Uterus (tissue), 2 donors: Measurements from ENCODE around the gene BDKRB1.

Experiments used
- POLR2A ChIP-seq, 2 donors: fragments of 450-650 bp; IDR thresholded peaks; one replicate each; pipeline ENCODE4 v1.6.1; 2016; ENCODE audit warnings: antibody characterized with exemption in 2 of 2, mild to moderate bottlenecking in 1 of 2, moderate library complexity in 1 of 2
- TF ChIP-seq, protein P1 (sequence below), 4 experiments: fragments of 200-600 bp in 2 of 4; fragments of 450-650 bp in 2 of 4; sonication (generic) in 2 of 4; IDR thresholded peaks; one replicate each; pipeline ENCODE4 v1.5.1; 2016 to 2019; ENCODE audit warnings: antibody characterized with exemption in 4 of 4, mild to moderate bottlenecking in 2 of 4, moderate library complexity in 1 of 4

GRCh38 chr14:96264853-96265252 is 8.8 kb downstream of the BDKRB1 start:
- TF ChIP-seq, protein P1, sequence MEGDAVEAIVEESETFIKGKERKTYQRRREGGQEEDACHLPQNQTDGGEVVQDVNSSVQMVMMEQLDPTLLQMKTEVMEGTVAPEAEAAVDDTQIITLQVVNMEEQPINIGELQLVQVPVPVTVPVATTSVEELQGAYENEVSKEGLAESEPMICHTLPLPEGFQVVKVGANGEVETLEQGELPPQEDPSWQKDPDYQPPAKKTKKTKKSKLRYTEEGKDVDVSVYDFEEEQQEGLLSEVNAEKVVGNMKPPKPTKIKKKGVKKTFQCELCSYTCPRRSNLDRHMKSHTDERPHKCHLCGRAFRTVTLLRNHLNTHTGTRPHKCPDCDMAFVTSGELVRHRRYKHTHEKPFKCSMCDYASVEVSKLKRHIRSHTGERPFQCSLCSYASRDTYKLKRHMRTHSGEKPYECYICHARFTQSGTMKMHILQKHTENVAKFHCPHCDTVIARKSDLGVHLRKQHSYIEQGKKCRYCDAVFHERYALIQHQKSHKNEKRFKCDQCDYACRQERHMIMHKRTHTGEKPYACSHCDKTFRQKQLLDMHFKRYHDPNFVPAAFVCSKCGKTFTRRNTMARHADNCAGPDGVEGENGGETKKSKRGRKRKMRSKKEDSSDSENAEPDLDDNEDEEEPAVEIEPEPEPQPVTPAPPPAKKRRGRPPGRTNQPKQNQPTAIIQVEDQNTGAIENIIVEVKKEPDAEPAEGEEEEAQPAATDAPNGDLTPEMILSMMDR (IDR thresholded peaks at IDR 0.05) = no peak
- no peak for TF ChIP-seq POLR2A (IDR thresholded peaks at IDR 0.05)
